Mononuclear cell (primary cell): ENCODE data around the gene KIAA1671. TPM values are rescaled to one million over a fixed set of nuclear protein-coding genes. Genes with fewer than 3 reads are reported as not detected.

ENCODE experiments used
- H3K27me3 ChIP-seq: 2 replicates; pipeline ENCODE4 v1.6.0; 2011; ENCODE audit warnings: low read length, control low read depth; ENCODE audit not compliant: insufficient read depth
- H3K4me1 ChIP-seq: 2 replicates; pipeline ENCODE4 v1.5.1; 2011; ENCODE audit warnings: mild to moderate bottlenecking, low read length, control low read depth; ENCODE audit not compliant: insufficient read depth
- H3K4me3 ChIP-seq: 2 replicates; pipeline ENCODE4 v1.5.1; 2011; ENCODE audit warnings: mild to moderate bottlenecking, low read length, moderate library complexity
- H3K9me3 ChIP-seq: 2 replicates; pipeline ENCODE4 v1.5.1; 2011; ENCODE audit warnings: low read depth, mild to moderate bottlenecking, control low read depth, low read length
- total RNA-seq: library from RNA; depleted of rRNA; stranded (reverse); fragments of >200 nt; gene quantifications from one replicate; pipeline ENCODE4 v1.2.3, GENCODE V29; 2012

KIAA1671 gene
- total RNA-seq, 1 donor: 0.31 TPM

GRCh38 chr22:24945430-24945829, 7.1 kb upstream of the KIAA1671 start:
- Histone ChIP-seq H3K4me3 (no peak overlapping the region), H3K4me1 (no peaks in the 10 kb centered on the region), H3K27me3 (peaks cover 8% of the 10 kb centered on the region), H3K9me3 (no peaks in the 10 kb centered on the region)

GRCh38 chr22:24947383-24947782, 5.1 kb upstream of the KIAA1671 start:
- peaks cover 7% of the 10 kb centered on the region for H3K4me1 ChIP-seq
- H3K27me3 ChIP-seq: peaks cover 24% of the 10 kb centered on the region
- H3K9me3 ChIP-seq: no peaks in the 10 kb centered on the region
- no peak overlapping the region for H3K4me3 ChIP-seq

DNA sequence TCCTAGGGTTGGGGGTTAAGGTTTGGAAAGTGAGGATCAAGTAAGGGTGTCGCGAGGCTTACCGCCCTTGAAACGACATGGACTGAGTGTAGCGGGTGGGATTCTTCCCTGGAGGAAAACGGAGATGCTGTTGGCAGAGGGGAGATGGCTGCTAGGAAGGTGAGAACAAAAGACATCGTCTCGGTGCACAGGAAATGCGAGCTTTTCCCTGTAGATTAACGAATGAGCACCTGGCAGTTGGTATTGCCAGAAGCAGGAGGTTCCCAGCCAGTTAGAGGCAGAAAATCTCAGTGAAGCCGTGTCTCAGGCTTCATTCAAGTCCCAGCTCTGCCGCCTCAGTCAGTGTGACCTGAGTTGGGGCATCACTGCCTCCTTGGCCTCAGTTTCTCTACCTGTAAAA, 4.6 kb upstream of the KIAA1671 start:
- H3K9me3 ChIP-seq: no peaks in the 10 kb centered on the region
- H3K27me3 ChIP-seq: peaks cover 26% of the 10 kb centered on the region
- H3K4me3 ChIP-seq: no peak overlapping the region
- H3K4me1 ChIP-seq: peaks cover 10% of the 10 kb centered on the region

DNA sequence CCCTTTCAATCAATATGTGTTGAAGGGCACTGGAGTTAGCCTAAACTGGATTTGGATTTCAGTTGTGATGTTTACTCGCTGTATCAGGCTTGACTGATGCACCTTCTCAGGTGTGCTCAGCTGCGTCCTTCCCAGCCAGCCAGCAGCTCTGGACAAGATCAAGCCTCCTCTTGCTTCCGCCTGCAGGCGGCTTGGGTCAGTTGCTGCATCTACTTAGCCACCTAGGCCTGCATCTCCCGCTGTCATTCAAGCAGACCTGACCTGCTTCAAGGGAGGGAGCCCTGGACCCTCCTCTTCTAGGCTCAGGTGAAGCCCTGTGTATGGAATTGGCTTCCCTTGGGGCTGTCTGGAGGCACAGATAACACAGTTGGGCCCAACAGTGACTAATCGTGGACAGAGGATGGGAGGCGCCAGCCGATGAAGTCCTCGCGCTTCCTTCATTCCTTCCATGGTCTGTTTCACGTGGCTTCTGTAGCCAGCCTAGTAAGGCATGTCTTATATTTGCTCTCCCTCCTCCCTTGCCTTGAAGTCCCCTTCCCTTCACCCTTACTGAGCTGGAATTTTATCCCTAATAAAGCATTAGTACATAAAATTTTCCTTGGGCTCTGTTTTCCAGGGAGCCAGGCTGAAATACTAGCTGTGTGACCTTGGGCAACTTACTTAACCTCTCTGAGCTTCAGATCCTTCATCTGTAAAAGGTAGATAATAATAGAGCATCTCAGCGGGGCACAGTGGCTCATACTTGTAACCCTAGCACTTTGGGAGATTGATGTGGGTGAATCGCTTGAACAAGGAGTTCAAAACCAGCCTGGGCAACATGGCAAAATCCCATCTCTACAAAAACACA, 3.9 kb upstream of the KIAA1671 start:
- Histone ChIP-seq H3K4me1 (peaks cover 14% of the 10 kb centered on the region), H3K27me3 (peaks cover 33% of the 10 kb centered on the region), H3K4me3 (no peak overlapping the region), H3K9me3 (no peaks in the 10 kb centered on the region)

DNA sequence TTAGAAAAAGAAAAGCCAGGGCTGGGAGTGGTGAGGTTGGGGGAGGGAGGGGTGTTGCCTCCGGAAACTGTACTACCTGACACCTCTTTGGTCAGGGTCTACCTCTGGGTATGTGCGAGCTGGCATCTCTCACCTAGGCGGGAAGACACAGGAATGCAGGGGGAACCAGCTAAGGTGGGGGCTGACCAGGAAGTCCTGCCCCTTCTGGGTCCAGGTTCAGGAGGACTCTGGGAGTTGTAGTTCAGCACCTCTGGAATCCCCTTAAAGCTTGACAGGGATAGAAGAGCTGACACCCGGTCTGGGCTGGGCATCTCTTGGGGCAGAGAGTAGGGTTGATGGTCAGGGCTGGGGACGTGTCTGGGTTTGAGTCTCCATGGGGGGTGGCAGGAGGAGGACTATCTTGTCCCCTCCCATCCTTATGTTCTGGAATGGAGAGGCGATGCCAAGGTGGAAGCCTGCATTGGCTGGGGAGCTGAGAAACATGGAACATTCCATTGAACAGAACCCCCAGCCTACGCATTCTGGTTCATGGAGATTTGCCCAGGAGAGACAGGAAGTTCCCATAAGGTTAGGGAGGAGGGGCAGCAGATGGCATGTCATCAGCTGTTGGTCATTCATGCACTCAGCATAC, 2.1 kb upstream of the KIAA1671 start:
- Histone ChIP-seq H3K27me3 (peaks cover 41% of the 10 kb centered on the region), H3K4me3 (no peak overlapping the region), H3K9me3 (no peaks in the 10 kb centered on the region), H3K4me1 (peaks cover 14% of the 10 kb centered on the region)

DNA sequence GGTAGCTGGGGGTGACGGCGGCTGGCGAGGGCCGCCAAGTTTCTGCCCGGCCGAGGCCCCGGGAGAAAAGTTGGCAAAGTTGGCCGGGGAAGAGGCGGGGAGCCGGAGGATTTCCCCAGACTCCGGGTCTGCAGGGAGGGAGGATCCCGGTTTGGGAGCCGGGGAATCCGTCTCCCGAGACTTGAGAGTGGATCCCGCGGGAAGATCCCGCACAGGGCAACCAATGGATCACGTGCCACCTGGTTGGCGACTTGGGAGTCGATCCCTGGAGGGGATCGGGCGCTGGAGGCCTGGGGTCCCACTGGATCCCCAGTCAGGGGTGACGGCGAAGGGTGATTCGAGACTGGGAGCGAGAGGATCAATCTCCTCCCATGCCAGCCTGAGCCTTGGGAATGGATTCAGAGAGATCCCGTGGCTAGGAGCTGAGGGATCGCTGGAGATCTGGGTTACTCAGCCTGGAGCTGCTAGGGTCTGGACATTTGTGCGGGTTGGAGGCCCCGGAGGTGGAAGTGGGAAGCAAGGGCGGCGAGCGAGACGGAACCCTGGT, 394 bp downstream of the KIAA1671 start:
- Histone ChIP-seq H3K27me3 (peaks cover 41% of the 10 kb centered on the region), H3K9me3 (no peaks in the 10 kb centered on the region), H3K4me3 (peak overlapping the region; percentile 42), H3K4me1 (peaks cover 14% of the 10 kb centered on the region)

DNA sequence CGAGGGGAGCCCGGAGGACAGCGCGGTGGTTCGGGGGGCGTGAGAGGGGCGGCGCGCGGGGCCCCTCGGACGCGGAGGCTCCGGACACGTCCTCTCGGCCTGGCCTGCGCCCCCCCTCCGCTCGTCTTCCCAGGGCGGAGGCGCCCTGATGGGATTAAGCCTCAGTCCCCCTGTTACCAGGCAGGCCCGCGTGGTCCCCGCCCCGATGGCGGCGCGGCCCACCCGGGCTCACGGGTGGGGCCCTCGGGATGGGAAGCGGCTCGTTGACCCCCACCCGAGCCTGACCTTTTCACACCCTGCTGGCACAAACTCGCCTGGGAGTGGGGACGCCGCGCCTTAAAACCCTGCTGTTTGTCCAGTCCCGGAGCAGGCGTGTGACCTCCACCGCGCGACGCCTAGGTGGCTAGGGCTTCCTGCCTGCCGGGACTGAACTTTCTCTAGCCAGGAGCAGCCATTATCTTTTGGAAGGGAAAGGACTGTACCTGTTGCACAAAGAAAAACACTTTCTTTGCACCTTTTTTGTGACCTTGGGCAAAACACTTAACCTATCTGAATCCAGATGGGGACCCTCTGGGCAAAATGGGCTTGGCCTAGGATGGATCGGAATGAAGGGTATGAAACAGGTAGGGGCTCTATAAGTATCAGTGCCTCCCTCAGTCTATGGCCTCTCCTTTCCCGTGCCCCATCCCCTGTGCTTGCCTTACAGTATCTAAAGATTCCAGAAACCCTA, 1.0 kb downstream of the KIAA1671 start:
- Histone ChIP-seq H3K27me3 (peaks cover 41% of the 10 kb centered on the region), H3K4me1 (peaks cover 14% of the 10 kb centered on the region), H3K9me3 (no peaks in the 10 kb centered on the region), H3K4me3 (no peak overlapping the region)

DNA sequence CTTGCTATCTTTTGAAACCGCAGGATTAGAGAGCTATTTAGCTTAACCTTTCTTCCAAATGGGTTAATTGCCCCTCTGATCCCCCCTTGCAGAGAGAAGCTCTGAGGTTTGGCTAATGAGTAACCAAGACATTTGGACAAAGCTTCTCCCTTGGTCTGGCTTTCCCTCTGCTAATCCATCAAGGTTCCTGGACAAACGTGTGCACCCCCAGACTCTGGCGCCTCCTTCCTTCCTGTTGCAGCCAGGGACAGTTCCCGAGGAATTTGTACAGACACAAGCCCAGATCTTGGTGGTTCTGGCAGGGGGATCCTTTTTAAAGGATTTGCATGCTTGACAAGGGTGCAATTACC, 1.6 kb downstream of the KIAA1671 start:
- peaks cover 14% of the 10 kb centered on the region for H3K4me1 ChIP-seq
- H3K27me3 ChIP-seq: peaks cover 41% of the 10 kb centered on the region
- H3K9me3 ChIP-seq: no peaks in the 10 kb centered on the region
- no peak overlapping the region for H3K4me3 ChIP-seq

DNA sequence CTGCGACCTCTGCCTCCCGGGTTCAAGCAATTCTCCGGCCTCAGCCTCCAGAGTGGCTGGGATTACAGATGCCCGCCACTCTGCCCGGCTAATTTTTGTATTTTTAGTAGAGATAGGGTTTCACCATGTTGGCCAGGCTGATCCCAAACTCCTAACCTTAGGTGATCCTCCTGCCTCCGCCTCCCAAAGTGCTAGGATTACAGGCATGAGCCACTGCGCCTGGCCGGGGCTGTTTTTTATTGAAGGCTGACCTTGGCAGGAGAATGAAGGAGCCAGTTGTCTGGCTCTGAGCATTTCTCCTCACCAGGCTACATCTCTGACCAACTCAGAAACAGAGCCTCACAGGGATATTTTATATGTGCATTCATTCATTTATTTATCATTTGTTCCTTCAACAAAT, 2.3 kb downstream of the KIAA1671 start:
- Histone ChIP-seq H3K9me3 (no peaks in the 10 kb centered on the region), H3K4me1 (peaks cover 14% of the 10 kb centered on the region), H3K4me3 (no peak overlapping the region), H3K27me3 (peaks cover 38% of the 10 kb centered on the region)

- Histone ChIP-seq H3K4me3 (no peak overlapping the region), H3K27me3 (peaks cover 18% of the 10 kb centered on the region), H3K9me3 (no peaks in the 10 kb centered on the region), H3K4me1 (peaks cover 10% of the 10 kb centered on the region)
These were observed 4.5 kb downstream of the KIAA1671 start for GRCh38 chr22:24957043-24957442.

GRCh38 chr22:24961217-24961844, 8.8 kb downstream of the KIAA1671 start:
- no peaks in the 10 kb centered on the region for H3K9me3 ChIP-seq
- H3K4me3 ChIP-seq: no peak overlapping the region
- no peaks in the 10 kb centered on the region for H3K4me1 ChIP-seq
- H3K27me3 ChIP-seq: no peaks in the 10 kb centered on the region

DNA sequence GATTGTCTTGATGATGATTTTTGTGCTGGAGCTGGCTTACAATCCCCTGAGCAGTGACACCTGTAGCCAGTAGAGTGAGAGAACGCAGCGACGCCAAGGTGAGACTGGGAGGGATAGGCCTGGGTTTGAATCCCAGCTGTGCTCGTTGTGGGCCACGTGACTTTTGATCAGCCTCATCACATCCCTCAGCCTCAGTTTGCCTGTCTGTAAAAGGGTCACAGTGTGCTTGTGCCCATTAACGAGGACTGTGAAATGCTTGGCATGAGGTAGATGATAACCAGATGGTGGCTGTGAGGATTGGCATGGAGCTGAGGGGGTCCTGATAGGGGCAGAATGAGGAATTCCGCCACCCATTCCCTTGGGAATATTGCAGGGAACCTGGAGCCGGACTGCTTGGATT, 9.6 kb downstream of the KIAA1671 start:
- no peak overlapping the region for H3K4me3 ChIP-seq
- H3K9me3 ChIP-seq: no peaks in the 10 kb centered on the region
- H3K27me3 ChIP-seq: no peaks in the 10 kb centered on the region
- no peaks in the 10 kb centered on the region for H3K4me1 ChIP-seq

DNA sequence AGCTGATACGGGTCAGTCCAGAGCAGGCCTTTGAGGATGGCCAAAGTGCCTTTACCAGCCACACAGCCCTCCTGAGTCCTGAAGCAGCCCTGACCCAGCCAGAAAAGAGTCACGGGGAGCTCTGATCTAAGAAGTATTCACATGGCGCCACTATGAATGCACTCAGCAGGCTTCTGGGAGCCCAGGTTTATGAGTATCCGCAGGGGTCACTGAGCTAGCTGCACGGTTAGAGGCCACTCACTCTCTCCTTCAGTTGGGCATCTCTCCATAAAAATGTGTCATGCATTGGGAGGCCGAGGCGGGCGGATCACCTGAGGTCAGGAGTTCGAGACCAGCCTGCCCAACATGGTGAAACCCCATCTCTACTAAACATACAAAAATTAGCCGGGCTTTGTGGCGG, 10.3 kb downstream of the KIAA1671 start:
- H3K4me1 ChIP-seq: no peaks in the 10 kb centered on the region
- H3K27me3 ChIP-seq: no peaks in the 10 kb centered on the region
- no peak overlapping the region for H3K4me3 ChIP-seq
- no peaks in the 10 kb centered on the region for H3K9me3 ChIP-seq

- no peaks in the 10 kb centered on the region for H3K9me3 ChIP-seq
These were observed 11.9 kb downstream of the KIAA1671 start for GRCh38 chr22:24964441-24964840.

More at GRCh38 chr22:24964441-24964840, 11.9 kb downstream of the KIAA1671 start:
- no peaks in the 10 kb centered on the region for H3K4me1 ChIP-seq
- no peaks in the 10 kb centered on the region for H3K27me3 ChIP-seq
- no peak overlapping the region for H3K4me3 ChIP-seq
